Activated CD4-positive, alpha-beta T cell treated with anti-CD3 and anti-CD28 coated beads, Interleukin-2, amount 10 ng/mL, durations not matched to agents 24 days and 14 days (primary cell): ENCODE measurements around the gene SPATA6L. TPM values are rescaled to one million over a fixed set of nuclear protein-coding genes. Genes with fewer than 3 reads are reported as not detected.

Source experiments
- DNase-seq: peaks from one replicate; pipeline ENCODE4 v3.0.0; 2022
- H3K27ac Mint-ChIP-seq: one replicate; pipeline ENCODE4 v1.8.0; 2022; ENCODE audit warnings: mild to moderate bottlenecking, mixed read lengths
- H3K27me3 Mint-ChIP-seq: one replicate; pipeline ENCODE4 v1.8.0; 2022; ENCODE audit warnings: mixed read lengths
- H3K36me3 Mint-ChIP-seq: one replicate; pipeline ENCODE4 v1.8.0; 2022; ENCODE audit warnings: low read depth, mild to moderate bottlenecking, mixed read lengths
- H3K4me1 Mint-ChIP-seq: one replicate; pipeline ENCODE4 v1.8.0; 2021; ENCODE audit warnings: mixed read lengths
- H3K4me3 Mint-ChIP-seq: one replicate; pipeline ENCODE4 v1.8.0; 2022; ENCODE audit warnings: mild to moderate bottlenecking, moderate library complexity, mixed read lengths
- H3K9me3 Mint-ChIP-seq: one replicate; pipeline ENCODE4 v1.8.0; 2021; ENCODE audit warnings: mixed read lengths
- intact Hi-C: fragments of 100-400 bp; cut with micrococcal nuclease; formaldehyde crosslinking; loops from one replicate; pipeline ENCODE4 v1.15.1; 2023
- total RNA-seq: library from RNA; stranded (reverse); gene quantifications from 2 replicates; pipeline ENCODE4 v1.2.3, GENCODE V29; 2022

Gene SPATA6L
- total RNA-seq, 1 donor from 2014 or later: not detected

DNA sequence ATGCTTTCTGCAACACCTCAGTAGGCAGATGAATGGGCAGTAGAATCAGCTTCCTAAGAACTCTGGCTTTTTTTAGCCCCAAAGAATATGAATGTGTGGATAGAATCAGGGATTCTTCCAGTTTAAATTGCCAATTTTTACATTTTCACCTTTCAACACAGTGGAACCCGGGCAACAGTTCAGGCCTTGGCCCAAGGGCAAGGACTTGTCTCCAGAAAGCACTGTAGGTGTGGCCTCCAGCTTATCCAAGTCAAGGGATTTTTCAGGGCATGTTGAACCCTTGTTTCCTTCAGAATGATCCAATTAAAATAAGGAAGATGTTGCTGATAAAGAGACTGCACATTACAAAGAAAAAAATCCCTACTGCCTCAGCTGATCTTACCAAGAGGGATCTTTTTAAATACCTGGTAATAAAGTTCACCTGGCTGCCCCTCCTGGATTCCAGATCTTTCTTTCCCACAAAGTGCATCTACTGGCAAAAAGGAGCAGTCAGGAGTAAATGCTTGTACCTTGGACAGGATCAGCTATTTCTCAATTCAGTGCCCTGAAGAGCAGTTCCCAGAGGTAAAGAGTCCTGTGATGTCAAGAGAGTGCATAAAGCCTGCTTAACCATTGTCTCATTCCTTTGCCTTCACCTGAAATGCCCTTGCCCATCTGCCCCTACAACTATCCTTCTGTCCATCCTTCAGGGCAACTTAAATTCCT lies 84.3 kb downstream of the SPATA6L start:
- Mint-ChIP-seq H3K36me3 (no peaks in the 10 kb centered on the region), H3K27me3 (no peaks in the 10 kb centered on the region), H3K9me3 (no peaks in the 10 kb centered on the region), H3K4me3 (no peak overlapping the region), H3K27ac (no peak overlapping the region), H3K4me1 (no peaks in the 10 kb centered on the region)
- no peak for DNase-seq
- intact Hi-C loops: no loop called here

GRCh38 chr9:4581035-4581760 lies 85.1 kb downstream of the SPATA6L start:
- intact Hi-C loops: no loop called here
- H3K9me3 Mint-ChIP-seq: no peaks in the 10 kb centered on the region
- H3K27me3 Mint-ChIP-seq: no peaks in the 10 kb centered on the region
- DNase-seq: no peak
- no peak overlapping the region for H3K27ac Mint-ChIP-seq
- H3K4me1 Mint-ChIP-seq: no peaks in the 10 kb centered on the region
- no peak overlapping the region for H3K4me3 Mint-ChIP-seq
- no peaks in the 10 kb centered on the region for H3K36me3 Mint-ChIP-seq

GRCh38 chr9:4579001-4579400 lies 87.3 kb downstream of the SPATA6L start:
- no peaks in the 10 kb centered on the region for H3K27me3 Mint-ChIP-seq
- H3K4me1 Mint-ChIP-seq: peaks cover 6% of the 10 kb centered on the region
- H3K36me3 Mint-ChIP-seq: no peaks in the 10 kb centered on the region
- no peaks in the 10 kb centered on the region for H3K9me3 Mint-ChIP-seq
- intact Hi-C loops: no loop called here
- H3K4me3 Mint-ChIP-seq: no peak overlapping the region
- no peak for DNase-seq
- H3K27ac Mint-ChIP-seq: no peak overlapping the region

GRCh38 chr9:4576448-4576847 lies 89.8 kb downstream of the SPATA6L start:
- H3K36me3 Mint-ChIP-seq: no peaks in the 10 kb centered on the region
- intact Hi-C loops: no loop called here

GRCh38 chr9:4575997-4576396 lies 90.3 kb downstream of the SPATA6L start:
- no peaks in the 10 kb centered on the region for H3K36me3 Mint-ChIP-seq
- H3K9me3 Mint-ChIP-seq: no peaks in the 10 kb centered on the region
- H3K27ac Mint-ChIP-seq: no peak overlapping the region
- intact Hi-C loops: no loop called here
- no peaks in the 10 kb centered on the region for H3K27me3 Mint-ChIP-seq
- DNase-seq: no peak
- H3K4me1 Mint-ChIP-seq: peaks cover 20% of the 10 kb centered on the region
- no peak overlapping the region for H3K4me3 Mint-ChIP-seq

More at GRCh38 chr9:4576448-4576847, 89.8 kb downstream of the SPATA6L start:
- Mint-ChIP-seq H3K9me3 (no peaks in the 10 kb centered on the region), H3K4me3 (no peak overlapping the region), H3K27me3 (no peaks in the 10 kb centered on the region), H3K4me1 (peaks cover 20% of the 10 kb centered on the region), H3K27ac (no peak overlapping the region)
- DNase-seq: no peak

- Mint-ChIP-seq H3K27me3 (no peaks in the 10 kb centered on the region), H3K9me3 (no peaks in the 10 kb centered on the region), H3K4me1 (peaks cover 20% of the 10 kb centered on the region), H3K27ac (no peak overlapping the region), H3K4me3 (no peak overlapping the region), H3K36me3 (no peaks in the 10 kb centered on the region)
- no peak for DNase-seq
- intact Hi-C loops: no loop called here
Observed at GRCh38 chr9:4574657-4575243, 91.5 kb downstream of the SPATA6L start.

- peaks cover 20% of the 10 kb centered on the region for H3K4me1 Mint-ChIP-seq
- H3K4me3 Mint-ChIP-seq: no peak overlapping the region
- no peaks in the 10 kb centered on the region for H3K9me3 Mint-ChIP-seq
- H3K27me3 Mint-ChIP-seq: no peaks in the 10 kb centered on the region
- intact Hi-C loops: no loop called here
- no peaks in the 10 kb centered on the region for H3K36me3 Mint-ChIP-seq
- no peak overlapping the region for H3K27ac Mint-ChIP-seq
- DNase-seq: no peak
Observed at GRCh38 chr9:4573634-4574389, 92.5 kb downstream of the SPATA6L start.

GRCh38 chr9:4573176-4573575 lies 93.1 kb downstream of the SPATA6L start:
- intact Hi-C loops: no loop called here
- H3K36me3 Mint-ChIP-seq: no peaks in the 10 kb centered on the region
- H3K27ac Mint-ChIP-seq: no peak overlapping the region
- H3K9me3 Mint-ChIP-seq: no peaks in the 10 kb centered on the region
- H3K4me3 Mint-ChIP-seq: no peak overlapping the region
- DNase-seq: no peak
- no peaks in the 10 kb centered on the region for H3K27me3 Mint-ChIP-seq
- peaks cover 20% of the 10 kb centered on the region for H3K4me1 Mint-ChIP-seq

GRCh38 chr9:4572184-4572826 lies 94.0 kb downstream of the SPATA6L start:
- Mint-ChIP-seq H3K4me3 (peak overlapping the region; percentile 48), H3K4me1 (peaks cover 20% of the 10 kb centered on the region), H3K27ac (no peak overlapping the region), H3K9me3 (no peaks in the 10 kb centered on the region), H3K36me3 (no peaks in the 10 kb centered on the region), H3K27me3 (no peaks in the 10 kb centered on the region)
- intact Hi-C loops: no loop called here
- DNase-seq: peak; percentile 71

DNA sequence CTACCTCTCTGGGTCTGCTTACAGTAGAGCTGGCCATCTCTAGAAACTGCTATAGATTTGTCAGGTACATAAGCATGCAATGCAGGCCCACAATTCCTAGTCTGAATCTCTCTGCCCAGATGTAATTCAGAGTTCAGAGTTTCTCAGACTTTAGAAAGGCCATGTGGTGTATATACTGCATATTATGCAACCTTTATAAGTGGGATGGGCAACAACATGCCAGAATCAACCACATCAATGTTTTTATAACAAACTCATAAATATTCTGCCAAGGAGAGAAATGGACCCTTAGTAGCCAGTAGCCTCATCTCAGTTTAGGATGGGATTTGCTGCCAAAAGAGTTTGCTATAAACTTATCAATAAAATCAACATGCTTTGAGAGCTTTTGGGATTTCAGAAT lies 97.2 kb downstream of the SPATA6L start:
- H3K27me3 Mint-ChIP-seq: no peaks in the 10 kb centered on the region
- H3K9me3 Mint-ChIP-seq: no peaks in the 10 kb centered on the region
- H3K4me3 Mint-ChIP-seq: no peak overlapping the region
- DNase-seq: no peak
- no peaks in the 10 kb centered on the region for H3K36me3 Mint-ChIP-seq
- peaks cover 14% of the 10 kb centered on the region for H3K4me1 Mint-ChIP-seq
- H3K27ac Mint-ChIP-seq: no peak overlapping the region
- intact Hi-C loops: no loop called here

DNA sequence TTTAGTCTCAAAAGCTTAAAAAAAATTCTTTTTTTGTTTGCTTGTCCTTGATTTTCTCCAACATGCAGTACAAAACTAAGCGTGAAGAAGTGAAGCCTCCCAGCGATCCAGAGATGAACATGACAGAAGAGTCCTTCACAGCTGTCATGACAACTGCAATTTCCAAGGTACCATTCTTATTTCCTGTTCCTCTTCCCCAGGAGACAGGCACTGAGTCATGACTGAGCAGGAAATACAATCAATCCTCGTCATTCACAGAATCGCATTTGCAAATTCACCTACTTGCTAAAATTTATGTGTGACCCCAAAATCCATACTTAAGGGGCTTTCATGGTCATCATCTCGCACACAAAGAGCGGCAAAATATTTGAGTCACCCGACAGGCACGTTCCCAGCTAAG lies 98.7 kb downstream of the SPATA6L start:
- no peak overlapping the region for H3K4me3 Mint-ChIP-seq
- no peaks in the 10 kb centered on the region for H3K9me3 Mint-ChIP-seq
- H3K27me3 Mint-ChIP-seq: no peaks in the 10 kb centered on the region
- no peak for DNase-seq
- peaks cover 7% of the 10 kb centered on the region for H3K4me1 Mint-ChIP-seq
- no peak overlapping the region for H3K27ac Mint-ChIP-seq
- H3K36me3 Mint-ChIP-seq: no peaks in the 10 kb centered on the region
- intact Hi-C loops: no loop called here

GRCh38 chr9:4566806-4567205 lies 99.5 kb downstream of the SPATA6L start:
- H3K4me1 Mint-ChIP-seq: no peaks in the 10 kb centered on the region
- H3K9me3 Mint-ChIP-seq: no peaks in the 10 kb centered on the region
- no peaks in the 10 kb centered on the region for H3K27me3 Mint-ChIP-seq
- H3K36me3 Mint-ChIP-seq: no peaks in the 10 kb centered on the region
- intact Hi-C loops: no loop called here
- DNase-seq: no peak
- no peak overlapping the region for H3K4me3 Mint-ChIP-seq
- no peak overlapping the region for H3K27ac Mint-ChIP-seq

DNA sequence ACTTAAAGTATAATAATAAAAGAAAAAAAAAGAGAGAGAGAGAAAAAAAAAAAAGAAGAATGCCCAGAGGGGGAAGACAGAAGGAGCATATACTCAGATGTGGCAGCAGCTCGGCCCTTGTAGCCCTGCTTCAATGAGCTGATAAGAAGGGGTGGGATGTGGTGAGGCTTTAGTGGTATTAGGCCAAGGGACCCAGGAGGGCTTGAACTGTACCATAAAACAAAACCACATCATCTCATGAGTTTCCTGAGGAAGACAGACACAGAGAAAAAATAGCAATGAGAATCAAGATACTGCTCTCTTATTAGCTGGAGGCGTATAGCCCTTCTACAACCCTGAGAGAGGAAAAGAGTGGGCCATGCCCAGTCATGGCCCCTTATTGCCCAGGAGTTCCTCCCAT lies 103.2 kb downstream of the SPATA6L start:
- Mint-ChIP-seq H3K9me3 (peaks cover 3% of the 10 kb centered on the region), H3K27me3 (no peaks in the 10 kb centered on the region), H3K27ac (no peak overlapping the region), H3K36me3 (no peaks in the 10 kb centered on the region), H3K4me1 (no peaks in the 10 kb centered on the region), H3K4me3 (no peak overlapping the region)
- intact Hi-C loops: no loop called here
- no peak for DNase-seq
